ENCODE data around the gene RC3H1.
"Not testable (repeated sequence)": the region's sequence is repeated elsewhere in the genome, so short reads cannot be mapped to it uniquely, and the experiment has no call there.

The RC3H1 gene

GRCh38 chr1:174023440-174023839 is 1.3 kb upstream of the RC3H1 start:
- peak; percentile 40 for DNase-seq

- DNase-seq, result no peak
Observed at GRCh38 chr1:174022976-174023277, 770 bp upstream of the RC3H1 start.

GRCh38 chr1:174021591-174022079 is 522 bp downstream of the RC3H1 start:
- peak; percentile 65 for DNase-seq

- no peak for DNase-seq
Observed at GRCh38 chr1:174018565-174018964, 3.6 kb downstream of the RC3H1 start.

- no peak for DNase-seq
Observed at GRCh38 chr1:174017231-174017970, 4.8 kb downstream of the RC3H1 start.

GRCh38 chr1:174013864-174014418 is 8.2 kb downstream of the RC3H1 start:
- no peak for DNase-seq

GRCh38 chr1:174008979-174009378 is 13.2 kb downstream of the RC3H1 start:
- no peak for DNase-seq

- no peak for DNase-seq
Observed at GRCh38 chr1:174008269-174008668, 13.9 kb downstream of the RC3H1 start.

- DNase-seq, result no peak
Observed at GRCh38 chr1:174007851-174008250, 14.3 kb downstream of the RC3H1 start.

GRCh38 chr1:174005032-174005431 is 17.1 kb downstream of the RC3H1 start:
- DNase-seq, result no peak

- no peak for DNase-seq
Observed at GRCh38 chr1:174003867-174004266, 18.3 kb downstream of the RC3H1 start.

GRCh38 chr1:174001573-174001972 is 20.6 kb downstream of the RC3H1 start:
- DNase-seq, result no peak

GRCh38 chr1:174000371-174000770 is 21.8 kb downstream of the RC3H1 start:
- DNase-seq, result no peak

GRCh38 chr1:173997791-173998190 is 24.4 kb downstream of the RC3H1 start:
- DNase-seq, result no peak

GRCh38 chr1:173996995-173997394 is 25.2 kb downstream of the RC3H1 start:
- no peak for DNase-seq

GRCh38 chr1:173995475-173995874 is 26.7 kb downstream of the RC3H1 start:
- no peak for DNase-seq

- not testable (repeated sequence) for DNase-seq
Observed at GRCh38 chr1:173993948-173994347, 28.2 kb downstream of the RC3H1 start.

GRCh38 chr1:173988068-173988467 is 34.1 kb downstream of the RC3H1 start:
- DNase-seq, result no peak

GRCh38 chr1:173986951-173987350 is 35.2 kb downstream of the RC3H1 start:
- DNase-seq, result no peak

GRCh38 chr1:173970252-173970651 is 51.9 kb downstream of the RC3H1 start:
- DNase-seq, result no peak

- not testable (repeated sequence) for DNase-seq
Observed at GRCh38 chr1:173965896-173966295, 56.3 kb downstream of the RC3H1 start.

- no peak for DNase-seq
Observed at GRCh38 chr1:173963477-173963876, 58.7 kb downstream of the RC3H1 start.

GRCh38 chr1:173960625-173961024 is 61.5 kb downstream of the RC3H1 start:
- DNase-seq, result no peak

- DNase-seq, result no peak
Observed at GRCh38 chr1:173954179-173954578, 68.0 kb downstream of the RC3H1 start.

GRCh38 chr1:173948594-173948993 is 73.6 kb downstream of the RC3H1 start:
- DNase-seq, result no peak
